Peyer's patch (tissue), 4 donors: Measurements from ENCODE around the gene DMRT1. TPM values are rescaled to one million over a fixed set of nuclear protein-coding genes. Genes with fewer than 3 reads are reported as not detected.

ENCODE experiments used
- small RNA-seq, 2 donors: library from RNA; depleted of rRNA; stranded (forward); fragments of <200 nt; gene quantifications; one replicate each; pipeline ENCODE3, GENCODE V24; 2016
- total RNA-seq, 4 donors: library from RNA; depleted of rRNA; stranded (reverse); fragments of >200 nt; gene quantifications; one replicate each; pipeline ENCODE4 v1.1.0, GENCODE V29; 2016

DMRT1 gene
- total RNA-seq, 4 donors from 2014 or later = not detected

Small RNA genes lying within 50 kb of the gene (small RNA-seq; reads per million reads assigned to genes)
- gene RNU6-1073P = 0 reads per million in 2 donors

Other genes starting within 250 kb of the DMRT1 start
- gene DMRT3, start 135.0 kb downstream of the DMRT1 start, total RNA-seq = not detected
- gene DMRT2, start 208.7 kb downstream of the DMRT1 start, total RNA-seq = not detected